Measurements from ENCODE around the gene PTK7. TPM values are rescaled to one million over a fixed set of nuclear protein-coding genes. Genes with fewer than 3 reads are reported as not detected.

PTK7 gene
- total and polyA plus RNA-seq, 2 of the 8 experiments (the other 6 are each of a cell fraction or from before 2014, with no cell fraction given) = 110 to 138 TPM

DNA sequence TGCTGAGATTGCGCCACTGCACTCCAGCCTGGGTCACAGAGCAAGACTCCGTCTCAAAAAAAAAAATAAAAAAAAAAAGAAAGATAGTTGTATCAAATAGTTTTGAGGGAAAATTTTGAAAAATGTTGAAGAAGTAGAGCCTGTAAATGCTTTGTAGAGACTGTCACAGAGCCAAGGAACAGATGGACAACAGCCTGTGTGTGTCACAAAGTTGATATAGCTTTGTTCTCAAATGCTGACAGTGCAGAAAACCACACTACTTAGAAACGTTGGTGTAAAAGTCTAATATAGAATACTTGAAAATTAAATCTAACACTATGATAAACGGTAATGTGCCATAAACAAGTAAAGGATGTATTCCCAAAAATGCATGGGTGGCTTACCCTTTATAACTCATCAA lies 25.4 kb downstream of the PTK7 start:
- Histone ChIP-seq H4K91ac (replicated peaks; ENCODE audit: insufficient read length, low read length) (no peak overlapping the region), H3K9ac (replicated peaks in 1 of 4; ENCODE audit: extremely low read depth in 1 of 4, low read depth in 3 of 4, low read length in 3 of 4) (no peak overlapping the region), H4K8ac (ENCODE audit: extremely low read depth, insufficient read depth, low read length) (no peak overlapping the region), H2BK20ac (ENCODE audit: low read length) (no peak overlapping the region), H2AFZ (ENCODE audit: low read length) (no peak overlapping the region), H3K14ac (ENCODE audit: insufficient read length) (no peak overlapping the region), H3K79me2 (ENCODE audit: control insufficient read depth in 1 of 2, insufficient read depth in 2 of 2, low read length in 2 of 2) (peaks cover 3 to 77% of the 10 kb centered on the region in 2 experiments; a peak in 3 of 4 replicates), H3K9me3 (ENCODE audit: insufficient read depth in 2 of 2, low read depth in 1 of 2, low read length in 1 of 2) (no peaks in the 10 kb centered on the region), H3K4me3 (ENCODE audit: extremely low read depth in 1 of 4, insufficient read depth in 2 of 4, low read depth in 3 of 4, low read length in 4 of 4) (no peak overlapping the region), H3K56ac (replicated peaks; ENCODE audit: insufficient read length, low read depth, low read length) (no peak overlapping the region), H3K4me1 (replicated peaks in 1 of 4; ENCODE audit: control insufficient read depth in 3 of 4, insufficient read depth in 4 of 4, low read length in 3 of 4) (peaks cover 9 to 18% (median 13%) of the 10 kb centered on the region in 4 experiments; a peak in 6 of 7 replicates), H3K36me3 (ENCODE audit: control insufficient read depth in 2 of 4, insufficient read depth in 4 of 4, low read length in 3 of 4) (no peaks in the 10 kb centered on the region), H2BK15ac (ENCODE audit: low read length) (no peak overlapping the region), H4K5ac (ENCODE audit: insufficient read length, low read depth, low read length) (no peak overlapping the region), H2BK120ac (replicated peaks; ENCODE audit: low read depth, low read length) (no peak overlapping the region), H2AK5ac (ENCODE audit: low read depth, low read length) (no peak overlapping the region), H3K23me2 (ENCODE audit: low read depth, low read length) (no peaks in the 10 kb centered on the region), H3K18ac (ENCODE audit: extremely low read depth, low read length) (no peak overlapping the region), H3K4ac (replicated peaks; ENCODE audit: insufficient read length, low read depth, low read length) (no peak overlapping the region), H4K20me1 (replicated peaks in 1 of 2; ENCODE audit: control insufficient read depth in 1 of 2, insufficient read depth in 2 of 2, low read length in 2 of 2) (peaks cover 0 to under 1% of the 10 kb centered on the region in 2 experiments), H3K23ac (ENCODE audit: insufficient read length) (no peak overlapping the region), H3K27ac (ENCODE audit: low read depth, low read length) (no peak overlapping the region), H3K27me3 (replicated peaks in 1 of 4; ENCODE audit: control insufficient read depth in 3 of 4, extremely low read depth in 1 of 4, insufficient read depth in 3 of 4, low read length in 3 of 4) (no peaks in the 10 kb centered on the region), H2BK12ac (ENCODE audit: low read depth, low read length) (no peak overlapping the region), H3K4me2 (ENCODE audit: insufficient read depth in 1 of 2, low read depth in 2 of 2, low read length in 2 of 2) (no peak overlapping the region), H2BK5ac (ENCODE audit: low read depth, low read length) (no peak overlapping the region), H3K79me1 (ENCODE audit: low read depth, low read length) (peaks cover 10% of the 10 kb centered on the region)
- DNase-seq (ENCODE audit: low read depth in 1 of 2, low spot score in 2 of 2) = no peak
- WGBS, 2 experiments (ENCODE audit: extremely low coverage in 1 of 2, insufficient coverage in 1 of 2, insufficient read length in 1 of 2, insufficient replicate concordance in 2 of 2, low coverage in 1 of 2, low lambda C conversion rate in 2 of 2, missing lambda C conversion rate in 1 of 2) = 93% methylated on average over 2 of the region's 4 CpGs; no CpG with 5 or more reads in 1 of the 2 experiments
- no peak for TF ChIP-seq TCF12 (IDR thresholded peaks at IDR 0.05; ENCODE audit: low read depth, low read length)
- TF ChIP-seq MAFK (IDR thresholded peaks at IDR 0.05; ENCODE audit: low read depth, low read length) = peak; percentile 90
- ChIA-PET CTCF (ENCODE audit: partially characterized antibody) (interaction anchor here (0.7 to 2.0 kb wide), 5 partner anchors 14 to 42 kb away, joined by 3 to 6 read pairs (median 4); no protein-coding TSS in a partner anchor), POLR2A (ENCODE audit: partially characterized antibody) (interaction anchor here (0.8 kb wide), 1 partner anchor 33 kb away, joined by 4 read pairs; no protein-coding TSS in a partner anchor)
- no peak for FAIRE-seq
